ENCODE data around the gene PGA3.
"Not testable (repeated sequence)": the region's sequence is repeated elsewhere in the genome, so short reads cannot be mapped to it uniquely, and the experiment has no call there.

Gene PGA3

DNA sequence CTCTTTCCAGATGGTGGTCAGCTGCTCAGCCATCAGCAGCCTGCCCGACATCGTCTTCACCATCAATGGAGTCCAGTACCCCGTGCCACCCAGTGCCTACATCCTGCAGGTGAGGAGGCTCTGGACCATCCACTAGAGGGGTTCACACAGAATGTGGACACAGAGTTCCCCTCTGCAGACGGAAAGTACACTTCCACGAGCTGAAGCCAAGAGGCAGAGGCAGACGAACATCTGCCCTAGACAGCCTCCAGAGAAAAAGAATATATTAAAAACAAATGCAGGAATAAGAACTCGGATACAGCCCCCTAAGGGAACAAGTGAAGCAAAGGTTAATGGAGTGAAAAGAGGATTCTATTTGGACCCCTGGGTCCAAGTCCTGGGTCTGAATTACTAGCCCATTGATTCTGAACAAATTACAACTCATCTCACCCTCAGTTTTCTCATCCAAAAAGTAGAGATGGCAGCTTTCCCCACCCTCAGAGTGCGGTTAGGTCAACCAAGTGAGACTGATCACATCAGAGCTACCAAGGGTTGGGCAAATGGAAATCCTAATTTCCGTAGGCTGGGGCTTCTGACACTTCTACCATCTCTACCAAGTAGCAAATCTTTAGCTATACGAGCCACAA is 8.1 kb downstream of the PGA3 start:
- DNase-seq = not testable (repeated sequence)

DNA sequence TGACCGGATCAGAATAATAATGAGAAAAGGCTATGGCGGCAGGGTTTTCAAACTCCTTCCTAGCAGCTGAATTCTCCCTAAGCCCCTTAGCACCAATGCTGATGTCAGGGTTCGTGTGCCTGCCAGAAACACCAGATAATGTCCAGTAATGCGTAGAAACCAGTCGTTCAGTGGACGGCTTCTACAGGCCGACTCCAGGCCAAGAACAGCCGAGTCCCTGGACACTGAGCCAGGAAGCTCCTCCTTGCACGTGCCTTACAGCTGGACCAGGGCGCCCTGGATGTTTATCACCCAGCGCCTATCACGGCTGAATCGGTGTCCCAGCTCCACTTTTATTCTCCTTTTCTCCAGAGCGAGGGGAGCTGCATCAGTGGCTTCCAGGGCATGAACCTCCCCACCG is 8.9 kb downstream of the PGA3 start:
- not testable (repeated sequence) for DNase-seq

DNA sequence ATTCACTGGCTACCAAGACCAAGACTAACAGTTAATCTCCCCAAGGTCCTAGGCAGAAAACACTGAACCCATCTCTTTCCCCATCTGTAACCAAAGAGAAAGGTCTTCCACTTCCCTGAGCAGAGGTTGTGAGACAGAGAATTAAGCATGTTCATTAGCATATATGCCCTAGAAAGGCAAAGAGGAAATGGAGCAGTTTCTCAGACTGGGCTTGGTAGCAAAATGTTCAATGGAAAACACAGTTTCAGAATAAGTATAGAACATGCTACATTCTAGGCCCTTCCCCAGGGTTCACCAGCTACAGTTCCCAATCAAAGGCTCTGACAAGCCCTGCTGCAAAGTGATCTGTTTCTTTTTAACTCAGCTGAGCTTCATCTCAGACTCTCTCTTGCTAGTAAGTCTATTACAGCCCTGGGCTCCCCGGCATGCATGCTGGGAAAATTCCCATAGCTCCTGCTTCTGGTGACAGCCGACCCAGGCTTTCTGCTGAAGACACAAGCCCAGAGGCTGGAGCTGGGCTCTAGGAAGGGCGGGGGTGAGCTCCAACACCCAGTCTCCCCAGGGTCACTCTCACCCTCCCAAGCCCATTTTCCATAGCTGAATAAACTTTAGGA is 10.5 kb downstream of the PGA3 start:
- not testable (repeated sequence) for DNase-seq

DNA sequence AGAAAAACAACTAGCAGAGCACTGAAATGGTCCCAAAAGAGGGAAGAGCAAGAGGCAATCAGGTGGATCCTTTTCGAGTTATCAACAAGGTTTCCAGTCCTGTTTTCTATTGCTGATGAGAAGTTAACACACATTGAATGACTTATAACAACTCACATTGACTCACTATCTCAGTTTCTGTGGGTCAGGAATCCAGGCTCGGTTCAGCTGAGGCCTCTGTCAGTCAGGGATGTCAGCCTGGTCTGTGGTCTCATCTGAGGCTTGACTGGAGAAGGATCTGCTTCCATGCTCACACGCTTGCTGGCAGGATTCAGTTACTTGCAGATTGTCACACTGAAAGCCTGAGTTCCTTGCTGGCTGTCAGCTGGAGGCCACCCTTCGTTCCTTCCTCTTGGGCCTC is 15.0 kb downstream of the PGA3 start:
- not testable (repeated sequence) for DNase-seq

DNA sequence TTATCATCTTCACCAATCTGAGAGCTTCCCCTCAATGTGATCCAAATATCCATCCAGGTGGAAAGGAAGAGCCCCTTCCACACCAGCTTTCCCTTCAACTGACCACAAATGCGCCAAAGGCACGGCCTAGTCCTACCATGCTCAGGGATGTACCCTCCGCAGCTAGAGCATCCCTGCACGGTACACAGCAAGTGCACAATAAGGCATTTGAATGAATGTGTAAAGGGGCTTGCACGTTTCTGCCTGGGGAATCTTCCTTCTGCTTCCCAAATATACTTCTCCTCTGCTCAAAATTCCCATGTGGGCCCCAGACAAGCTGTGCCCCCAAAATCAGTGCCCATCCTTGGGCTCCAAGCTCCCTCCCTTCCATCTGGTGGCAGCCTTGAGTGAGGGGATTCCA is 15.7 kb downstream of the PGA3 start:
- not testable (repeated sequence) for DNase-seq

DNA sequence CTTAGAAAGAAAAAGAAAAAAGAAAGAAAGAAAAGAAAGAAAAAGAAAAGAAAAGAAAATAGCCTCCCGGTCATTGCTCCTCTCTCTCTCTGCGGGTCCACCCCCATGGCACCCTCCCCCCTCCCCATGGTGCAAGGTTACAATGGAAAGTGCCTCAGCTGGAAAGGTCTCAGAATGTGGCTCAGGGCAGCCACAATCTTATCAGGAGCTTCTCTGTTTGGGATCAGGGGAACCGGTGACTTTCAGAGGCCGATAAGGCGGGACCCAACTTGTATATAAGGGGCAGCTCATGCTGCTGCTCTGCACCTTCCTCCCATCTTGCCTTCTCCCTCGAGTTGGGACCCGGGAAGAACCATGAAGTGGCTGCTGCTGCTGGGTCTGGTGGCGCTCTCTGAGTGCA is 18.7 kb downstream of the PGA3 start, which contains the start of gene PGA4:
Gene PGA4 (plus strand): TSS at position 301 of the 400 bp plus-strand sequence. CDS start 54 bp downstream, at position 355.
- not testable (repeated sequence) for DNase-seq

DNA sequence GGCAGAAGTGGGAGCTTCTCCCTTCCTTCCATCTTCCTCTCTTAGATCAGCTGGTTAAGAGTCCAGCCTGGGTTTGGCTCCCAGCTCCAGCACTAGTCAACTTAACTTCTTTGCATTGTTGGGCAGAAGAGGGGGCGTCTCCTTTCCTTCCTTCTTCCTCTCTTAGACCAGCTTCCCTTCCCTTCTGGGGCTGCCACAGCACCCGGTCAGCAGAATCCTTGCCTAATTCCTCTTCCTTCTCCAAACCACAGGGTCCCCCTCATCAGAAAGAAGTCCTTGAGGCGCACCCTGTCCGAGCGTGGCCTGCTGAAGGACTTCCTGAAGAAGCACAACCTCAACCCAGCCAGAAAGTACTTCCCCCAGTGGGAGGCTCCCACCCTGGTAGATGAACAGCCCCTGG is 19.4 kb downstream of the PGA3 start:
- not testable (repeated sequence) for DNase-seq

DNA sequence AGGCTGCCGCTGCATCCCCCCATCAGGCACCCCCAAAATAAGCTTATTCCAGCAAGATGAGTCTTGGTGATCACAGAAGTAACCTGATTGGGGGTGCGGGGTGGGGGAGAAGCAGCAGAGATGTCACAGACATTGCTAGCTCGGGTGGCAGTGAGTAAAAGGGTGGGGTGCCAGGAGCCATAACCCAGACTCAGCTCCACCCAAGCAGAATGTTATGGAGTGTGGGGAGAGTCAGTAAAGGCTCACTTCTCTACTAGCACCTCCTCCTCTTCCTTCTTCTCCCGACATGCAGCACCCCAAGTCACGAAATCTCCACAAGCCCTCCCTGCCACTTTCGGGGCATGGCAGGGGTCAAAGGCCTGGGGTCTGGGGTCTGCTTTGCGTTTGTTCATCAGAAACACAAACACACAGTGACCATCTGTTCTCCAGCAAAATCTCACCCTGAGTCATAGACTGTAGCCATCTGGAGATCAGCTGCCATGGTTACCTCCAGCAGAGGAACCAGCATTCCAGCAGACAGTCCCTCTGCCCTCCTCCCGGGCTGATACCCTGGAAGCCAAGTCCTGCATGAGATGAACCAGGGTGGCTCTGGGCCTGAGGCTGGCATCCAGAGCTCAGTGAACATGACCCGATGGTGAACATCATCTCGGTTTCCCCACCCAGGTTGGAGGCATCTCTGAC is 23.3 kb downstream of the PGA3 start:
- DNase-seq = not testable (repeated sequence)

DNA sequence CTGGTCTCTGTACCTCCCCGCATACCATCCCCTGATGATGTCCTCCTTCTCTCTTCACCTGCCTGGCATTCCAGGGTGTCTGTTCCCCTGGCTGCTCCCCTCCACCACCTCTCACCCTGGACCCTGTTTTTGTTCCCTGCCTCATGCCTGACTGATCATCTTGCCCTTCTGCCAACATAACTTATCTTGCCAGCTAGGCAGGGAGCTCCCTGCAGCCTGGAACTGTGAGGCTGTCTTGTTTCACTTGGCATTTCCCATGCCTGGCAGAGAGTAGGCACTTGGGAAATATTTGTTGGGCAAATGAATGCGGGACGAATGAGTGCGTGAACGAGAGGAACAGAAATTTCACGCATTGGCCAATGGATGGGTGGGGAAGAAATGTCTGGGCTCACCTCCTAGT is 26.1 kb downstream of the PGA3 start:
- DNase-seq = not testable (repeated sequence)

DNA sequence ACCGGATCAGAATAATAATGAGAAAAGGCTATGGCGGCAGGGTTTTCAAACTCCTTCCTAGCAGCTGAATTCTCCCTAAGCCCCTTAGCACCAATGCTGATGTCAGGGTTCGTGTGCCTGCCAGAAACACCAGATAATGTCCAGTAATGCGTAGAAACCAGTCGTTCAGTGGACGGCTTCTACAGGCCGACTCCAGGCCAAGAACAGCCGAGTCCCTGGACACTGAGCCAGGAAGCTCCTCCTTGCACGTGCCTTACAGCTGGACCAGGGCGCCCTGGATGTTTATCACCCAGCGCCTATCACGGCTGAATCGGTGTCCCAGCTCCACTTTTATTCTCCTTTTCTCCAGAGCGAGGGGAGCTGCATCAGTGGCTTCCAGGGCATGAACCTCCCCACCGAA is 27.7 kb downstream of the PGA3 start:
- not testable (repeated sequence) for DNase-seq

DNA sequence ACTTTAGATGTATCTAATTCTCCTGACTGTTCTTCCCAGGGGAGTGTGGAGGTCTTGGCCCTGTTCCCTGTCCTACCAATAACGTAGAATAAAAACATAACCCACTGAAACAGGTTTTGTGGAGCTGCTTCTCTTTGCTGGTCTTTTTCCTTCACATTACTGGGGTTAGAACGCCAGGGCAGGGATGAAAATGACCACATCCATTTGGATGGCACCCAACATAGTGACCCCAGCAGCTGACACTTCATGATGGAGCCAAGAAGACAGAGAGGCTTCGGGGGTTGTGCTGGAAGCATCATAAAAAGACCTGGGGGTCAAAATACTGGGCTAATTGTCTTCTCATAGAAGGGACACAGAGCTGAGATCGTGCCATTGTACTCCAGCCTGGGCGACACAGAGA is 28.3 kb downstream of the PGA3 start:
- DNase-seq = not testable (repeated sequence)

DNA sequence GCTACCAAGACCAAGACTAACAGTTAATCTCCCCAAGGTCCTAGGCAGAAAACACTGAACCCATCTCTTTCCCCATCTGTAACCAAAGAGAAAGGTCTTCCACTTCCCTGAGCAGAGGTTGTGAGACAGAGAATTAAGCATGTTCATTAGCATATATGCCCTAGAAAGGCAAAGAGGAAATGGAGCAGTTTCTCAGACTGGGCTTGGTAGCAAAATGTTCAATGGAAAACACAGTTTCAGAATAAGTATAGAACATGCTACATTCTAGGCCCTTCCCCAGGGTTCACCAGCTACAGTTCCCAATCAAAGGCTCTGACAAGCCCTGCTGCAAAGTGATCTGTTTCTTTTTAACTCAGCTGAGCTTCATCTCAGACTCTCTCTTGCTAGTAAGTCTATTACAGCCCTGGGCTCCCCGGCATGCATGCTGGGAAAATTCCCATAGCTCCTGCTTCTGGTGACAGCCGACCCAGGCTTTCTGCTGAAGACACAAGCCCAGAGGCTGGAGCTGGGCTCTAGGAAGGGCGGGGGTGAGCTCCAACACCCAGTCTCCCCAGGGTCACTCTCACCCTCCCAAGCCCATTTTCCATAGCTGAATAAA is 29.3 kb downstream of the PGA3 start:
- DNase-seq = not testable (repeated sequence)

DNA sequence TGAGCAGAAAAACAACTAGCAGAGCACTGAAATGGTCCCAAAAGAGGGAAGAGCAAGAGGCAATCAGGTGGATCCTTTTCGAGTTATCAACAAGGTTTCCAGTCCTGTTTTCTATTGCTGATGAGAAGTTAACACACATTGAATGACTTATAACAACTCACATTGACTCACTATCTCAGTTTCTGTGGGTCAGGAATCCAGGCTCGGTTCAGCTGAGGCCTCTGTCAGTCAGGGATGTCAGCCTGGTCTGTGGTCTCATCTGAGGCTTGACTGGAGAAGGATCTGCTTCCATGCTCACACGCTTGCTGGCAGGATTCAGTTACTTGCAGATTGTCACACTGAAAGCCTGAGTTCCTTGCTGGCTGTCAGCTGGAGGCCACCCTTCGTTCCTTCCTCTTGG is 33.8 kb downstream of the PGA3 start:
- not testable (repeated sequence) for DNase-seq

DNA sequence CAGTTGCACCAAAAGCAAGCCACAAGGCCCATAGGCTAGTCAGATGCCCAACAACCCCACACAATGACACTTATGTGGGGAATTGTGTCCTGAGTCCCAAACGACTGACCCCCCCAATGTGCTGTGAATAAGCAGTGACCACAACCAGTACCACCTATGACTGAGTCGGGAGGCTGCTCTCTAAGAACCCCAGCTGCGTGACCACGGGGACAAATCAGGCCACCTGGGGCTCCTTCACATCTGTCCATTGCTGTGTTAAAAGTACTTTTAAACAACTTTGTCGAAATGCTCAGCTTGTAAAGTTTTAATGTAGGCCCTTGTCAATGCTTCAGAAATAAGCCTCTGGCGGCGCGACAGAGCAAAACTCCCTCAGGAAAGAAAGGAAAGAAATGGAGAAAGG is 37.0 kb downstream of the PGA3 start:
- not testable (repeated sequence) for DNase-seq

DNA sequence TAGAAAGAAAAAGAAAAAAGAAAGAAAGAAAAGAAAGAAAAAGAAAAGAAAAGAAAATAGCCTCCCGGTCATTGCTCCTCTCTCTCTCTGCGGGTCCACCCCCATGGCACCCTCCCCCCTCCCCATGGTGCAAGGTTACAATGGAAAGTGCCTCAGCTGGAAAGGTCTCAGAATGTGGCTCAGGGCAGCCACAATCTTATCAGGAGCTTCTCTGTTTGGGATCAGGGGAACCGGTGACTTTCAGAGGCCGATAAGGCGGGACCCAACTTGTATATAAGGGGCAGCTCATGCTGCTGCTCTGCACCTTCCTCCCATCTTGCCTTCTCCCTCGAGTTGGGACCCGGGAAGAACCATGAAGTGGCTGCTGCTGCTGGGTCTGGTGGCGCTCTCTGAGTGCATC is 37.6 kb downstream of the PGA3 start, which contains the start of gene PGA5:
Gene PGA5 (plus strand): TSS at position 301 of the 400 bp plus-strand sequence. CDS start 52 bp downstream, at position 353.
- DNase-seq = not testable (repeated sequence)

DNA sequence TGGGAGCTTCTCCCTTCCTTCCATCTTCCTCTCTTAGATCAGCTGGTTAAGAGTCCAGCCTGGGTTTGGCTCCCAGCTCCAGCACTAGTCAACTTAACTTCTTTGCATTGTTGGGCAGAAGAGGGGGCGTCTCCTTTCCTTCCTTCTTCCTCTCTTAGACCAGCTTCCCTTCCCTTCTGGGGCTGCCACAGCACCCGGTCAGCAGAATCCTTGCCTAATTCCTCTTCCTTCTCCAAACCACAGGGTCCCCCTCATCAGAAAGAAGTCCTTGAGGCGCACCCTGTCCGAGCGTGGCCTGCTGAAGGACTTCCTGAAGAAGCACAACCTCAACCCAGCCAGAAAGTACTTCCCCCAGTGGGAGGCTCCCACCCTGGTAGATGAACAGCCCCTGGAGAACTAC is 38.2 kb downstream of the PGA3 start:
- DNase-seq = not testable (repeated sequence)

DNA sequence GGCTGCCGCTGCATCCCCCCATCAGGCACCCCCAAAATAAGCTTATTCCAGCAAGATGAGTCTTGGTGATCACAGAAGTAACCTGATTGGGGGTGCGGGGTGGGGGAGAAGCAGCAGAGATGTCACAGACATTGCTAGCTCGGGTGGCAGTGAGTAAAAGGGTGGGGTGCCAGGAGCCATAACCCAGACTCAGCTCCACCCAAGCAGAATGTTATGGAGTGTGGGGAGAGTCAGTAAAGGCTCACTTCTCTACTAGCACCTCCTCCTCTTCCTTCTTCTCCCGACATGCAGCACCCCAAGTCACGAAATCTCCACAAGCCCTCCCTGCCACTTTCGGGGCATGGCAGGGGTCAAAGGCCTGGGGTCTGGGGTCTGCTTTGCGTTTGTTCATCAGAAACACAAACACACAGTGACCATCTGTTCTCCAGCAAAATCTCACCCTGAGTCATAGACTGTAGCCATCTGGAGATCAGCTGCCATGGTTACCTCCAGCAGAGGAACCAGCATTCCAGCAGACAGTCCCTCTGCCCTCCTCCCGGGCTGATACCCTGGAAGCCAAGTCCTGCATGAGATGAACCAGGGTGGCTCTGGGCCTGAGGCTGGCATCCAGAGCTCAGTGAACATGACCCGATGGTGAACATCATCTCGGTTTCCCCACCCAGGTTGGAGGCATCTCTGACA is 42.1 kb downstream of the PGA3 start:
- not testable (repeated sequence) for DNase-seq

DNA sequence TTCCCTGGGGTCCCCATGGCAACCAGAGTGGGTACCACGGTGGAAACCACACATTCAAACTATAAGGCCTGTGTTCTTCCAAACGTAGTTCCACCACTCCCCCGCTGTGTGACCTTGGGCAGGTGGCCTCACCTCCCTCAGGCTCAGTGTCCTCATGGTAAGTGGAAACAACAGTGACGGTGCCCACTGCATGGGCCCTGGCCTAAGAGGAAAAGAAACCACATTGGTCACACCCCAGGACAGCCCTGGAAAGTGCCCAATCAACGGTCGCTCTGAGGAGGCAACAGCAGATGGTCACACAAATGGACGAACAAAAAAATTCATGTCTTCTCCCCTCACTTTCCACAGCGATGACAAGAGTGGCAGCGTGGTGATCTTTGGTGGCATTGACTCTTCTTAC is 44.8 kb downstream of the PGA3 start:
- not testable (repeated sequence) for DNase-seq

DNA sequence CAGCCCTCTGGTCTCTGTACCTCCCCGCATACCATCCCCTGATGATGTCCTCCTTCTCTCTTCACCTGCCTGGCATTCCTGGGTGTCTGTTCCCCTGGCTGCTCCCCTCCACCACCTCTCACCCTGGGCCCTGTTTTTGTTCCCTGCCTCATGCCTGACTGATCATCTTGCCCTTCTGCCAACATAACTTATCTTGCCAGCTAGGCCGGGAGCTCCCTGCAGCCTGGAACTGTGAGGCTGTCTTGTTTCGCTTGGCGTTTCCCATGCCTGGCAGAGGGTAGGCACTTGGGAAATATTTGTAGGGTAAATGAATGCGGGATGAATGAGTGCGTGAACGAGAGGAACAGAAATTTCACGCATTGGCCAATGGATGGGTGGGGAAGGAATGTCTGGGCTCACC is 45.9 kb downstream of the PGA3 start:
- not testable (repeated sequence) for DNase-seq

DNA sequence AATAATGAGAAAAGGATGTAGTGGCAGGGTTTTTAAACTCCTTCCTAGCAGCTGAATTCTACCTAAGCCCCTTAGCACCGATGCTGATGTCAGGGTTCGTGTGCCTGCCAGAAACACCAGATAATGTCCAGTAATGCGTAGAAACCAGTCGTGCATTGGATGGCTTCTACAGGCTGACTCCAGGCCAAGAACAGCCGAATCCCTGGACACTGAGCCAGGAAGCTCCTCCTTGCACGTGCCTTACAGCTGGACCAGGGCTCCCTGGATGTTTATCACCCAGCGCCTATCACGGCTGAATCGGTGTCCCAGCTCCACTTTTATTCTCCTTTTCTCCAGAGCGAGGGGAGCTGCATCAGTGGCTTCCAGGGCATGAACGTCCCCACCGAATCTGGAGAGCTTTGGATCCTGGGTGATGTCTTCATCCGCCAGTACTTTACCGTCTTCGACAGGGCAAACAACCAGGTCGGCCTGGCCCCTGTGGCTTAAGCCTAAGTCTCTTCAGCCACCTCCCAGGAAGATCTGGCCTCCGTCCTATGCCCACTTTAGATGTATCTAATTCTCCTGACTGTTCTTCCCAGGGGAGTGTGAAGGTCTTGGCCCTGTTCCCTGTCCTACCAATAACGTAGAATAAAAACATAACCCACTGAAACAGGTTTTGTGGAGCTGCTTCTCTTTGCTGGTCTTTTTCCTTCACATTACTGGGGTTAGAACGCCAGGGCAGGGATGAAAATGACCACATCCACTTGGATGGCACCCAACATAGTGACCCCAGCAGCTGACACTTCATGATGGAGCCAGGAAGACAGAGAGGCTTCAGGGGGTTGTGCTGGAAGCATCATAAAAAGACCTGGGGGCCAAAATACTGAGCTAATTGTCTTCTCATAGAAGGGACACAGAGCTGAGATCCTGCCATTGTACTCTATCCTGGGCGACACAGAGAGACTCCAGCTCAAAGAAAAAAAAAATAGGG is 47.8 kb downstream of the PGA3 start:
- not testable (repeated sequence) for DNase-seq

DNA sequence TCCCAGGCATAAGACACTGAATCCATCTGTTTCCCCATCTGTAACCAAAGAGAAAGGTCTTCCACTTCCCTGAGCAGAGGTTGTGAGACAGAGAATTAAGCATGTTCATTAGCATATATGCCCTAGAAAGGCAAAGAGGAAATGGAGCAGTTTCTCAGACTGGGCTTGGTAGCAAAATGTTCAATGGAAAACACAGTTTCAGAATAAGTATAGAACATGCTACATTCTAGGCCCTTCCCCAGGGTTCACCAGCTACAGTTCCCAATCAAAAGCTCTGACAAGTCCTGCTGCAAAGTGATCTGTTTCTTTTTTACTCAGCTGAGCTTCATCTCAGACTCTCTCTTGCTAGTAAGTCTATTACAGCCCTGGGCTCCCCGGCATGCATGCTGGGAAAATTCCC is 49.0 kb downstream of the PGA3 start:
- DNase-seq = peak; percentile 19
